Keratinocyte (primary cell): ENCODE data around the gene MRPS10. TPM values are rescaled to one million over a fixed set of nuclear protein-coding genes. Genes with fewer than 3 reads are reported as not detected.

Experiments used
- DNase-seq: peaks from one replicate; pipeline ENCODE4 v3.0.0-alpha.2; 2011; ENCODE audit warnings: low read depth, missing footprints, low spot score
- FAIRE-seq: peaks from 2 replicates; lab custom pipeline; 2011; peaks lifted over from hg19 to GRCh38; lab: Jason Lieb, UNC
- H2AFZ ChIP-seq: 2 replicates; pipeline ENCODE4 v1.6.0; 2012; ENCODE audit warnings: low read length, control low read depth, inconsistent platforms; ENCODE audit not compliant: control insufficient read depth
- H3K27ac ChIP-seq: 2 replicates; pipeline ENCODE4 v1.5.1; 2011; ENCODE audit warnings: low read length; ENCODE audit not compliant: control insufficient read depth, insufficient read depth
- H3K27me3 ChIP-seq: 3 replicates; pipeline ENCODE4 v1.6.0; 2011; ENCODE audit warnings: low read length; ENCODE audit not compliant: control insufficient read depth, insufficient read depth; ENCODE audit errors: extremely low read depth
- H3K36me3 ChIP-seq, 2 experiments: 2 replicates in 1 of 2; 3 replicates in 1 of 2; pipeline ENCODE4 v1.5.1; 2011; ENCODE audit warnings: low read length in 2 of 2, mild to moderate bottlenecking in 1 of 2; ENCODE audit not compliant: control insufficient read depth in 2 of 2, insufficient read depth in 2 of 2; ENCODE audit errors: extremely low read depth in 1 of 2
- H3K4me1 ChIP-seq: 3 replicates; pipeline ENCODE4 v1.5.1; 2011; ENCODE audit warnings: low read length; ENCODE audit not compliant: control insufficient read depth, insufficient read depth; ENCODE audit errors: extremely low read depth
- H3K4me2 ChIP-seq: 3 replicates; pipeline ENCODE4 v1.6.0; 2011; ENCODE audit warnings: low read depth, low read length; ENCODE audit not compliant: control insufficient read depth, insufficient read depth; ENCODE audit errors: extremely low read depth
- H3K4me3 ChIP-seq, 3 experiments: fragments of 200-600 bp in 1 of 3; sonication (generic) in 1 of 3; 2 replicates in 2 of 3; 3 replicates in 1 of 3; pipeline ENCODE4 v1.5.1; 2011 to 2016; ENCODE audit warnings: low read length in 3 of 3, mild to moderate bottlenecking in 3 of 3, control low read depth in 2 of 3, inconsistent platforms in 1 of 3, low read depth in 1 of 3, mixed read lengths in 1 of 3, mixed run types in 1 of 3, moderate library complexity in 1 of 3; ENCODE audit not compliant: control insufficient read depth in 2 of 3, insufficient read depth in 2 of 3; ENCODE audit errors: extremely low read depth in 1 of 3
- H3K79me2 ChIP-seq: 2 replicates; pipeline ENCODE4 v1.6.0; 2012; ENCODE audit warnings: low read length; ENCODE audit not compliant: control insufficient read depth, insufficient read depth
- H3K9ac ChIP-seq: 3 replicates; pipeline ENCODE4 v1.6.0; 2011; ENCODE audit warnings: low read length; ENCODE audit not compliant: control insufficient read depth, insufficient read depth; ENCODE audit errors: extremely low read depth
- H3K9me1 ChIP-seq: 3 replicates; pipeline ENCODE4 v1.6.0; 2011; ENCODE audit warnings: low read length; ENCODE audit not compliant: control insufficient read depth, insufficient read depth; ENCODE audit errors: extremely low read depth
- H3K9me3 ChIP-seq: 2 replicates; pipeline ENCODE4 v1.5.1; 2012; ENCODE audit warnings: low read depth, low read length; ENCODE audit not compliant: control insufficient read depth
- H4K20me1 ChIP-seq: 3 replicates; pipeline ENCODE4 v1.6.0; 2011; ENCODE audit warnings: low read length; ENCODE audit not compliant: control insufficient read depth, insufficient read depth; ENCODE audit errors: extremely low read depth
- EZH2 ChIP-seq: IDR thresholded peaks from one replicate; pipeline ENCODE4 v1.6.1; 2012; ENCODE audit warnings: inconsistent platforms, mild to moderate bottlenecking, low read length, moderate library complexity
- dilution Hi-C: fragments of 300-500 bp; cut with MboI; formaldehyde crosslinking; loops from one replicate; pipeline ENCODE4 v1.7.0; 2020; ENCODE audit warnings: low sequenced_read_pairs; ENCODE audit not compliant: extremely low pct_ligation_motif_present
- polyA plus RNA-seq, 5 experiments: library from polyadenylated mRNA; depleted of rRNA in 3 of 5; stranded (reverse) in 3 of 5; stranded (forward) in 1 of 5; unstranded in 1 of 5; fragments of >200 nt; gene quantifications; 1 replicate in 1 of 5; 2 replicates in 3 of 5; 3 replicates in 1 of 5; pipeline versions ENCODE4 v1.2.1 to v1.2.3, GENCODE V29; 2011 to 2012; ENCODE audit warnings: missing spikeins in 2 of 5, low read depth in 1 of 5, low replicate concordance in 1 of 5
- TF ChIP-seq, protein P1 (sequence below), 3 experiments: IDR thresholded peaks in 1 of 3; conservative IDR thresholded peaks in 1 of 3; optimal IDR thresholded peaks in 1 of 3; 2 replicates in 2 of 3; 3 replicates in 1 of 3; pipeline versions ENCODE3 to v1.5.1; 2011; ENCODE audit warnings: low read length in 3 of 3, mild to moderate bottlenecking in 3 of 3, moderate library complexity in 2 of 3, control low read depth in 1 of 3, inconsistent platforms in 1 of 3; ENCODE audit not compliant: insufficient read depth in 2 of 3; ENCODE audit errors: extremely low read depth in 1 of 3

MRPS10 gene
- polyA plus RNA-seq, 1 donor (not counting 4 experiments of a cell fraction or from before 2014, with no cell fraction given) = 80.1 TPM

DNA sequence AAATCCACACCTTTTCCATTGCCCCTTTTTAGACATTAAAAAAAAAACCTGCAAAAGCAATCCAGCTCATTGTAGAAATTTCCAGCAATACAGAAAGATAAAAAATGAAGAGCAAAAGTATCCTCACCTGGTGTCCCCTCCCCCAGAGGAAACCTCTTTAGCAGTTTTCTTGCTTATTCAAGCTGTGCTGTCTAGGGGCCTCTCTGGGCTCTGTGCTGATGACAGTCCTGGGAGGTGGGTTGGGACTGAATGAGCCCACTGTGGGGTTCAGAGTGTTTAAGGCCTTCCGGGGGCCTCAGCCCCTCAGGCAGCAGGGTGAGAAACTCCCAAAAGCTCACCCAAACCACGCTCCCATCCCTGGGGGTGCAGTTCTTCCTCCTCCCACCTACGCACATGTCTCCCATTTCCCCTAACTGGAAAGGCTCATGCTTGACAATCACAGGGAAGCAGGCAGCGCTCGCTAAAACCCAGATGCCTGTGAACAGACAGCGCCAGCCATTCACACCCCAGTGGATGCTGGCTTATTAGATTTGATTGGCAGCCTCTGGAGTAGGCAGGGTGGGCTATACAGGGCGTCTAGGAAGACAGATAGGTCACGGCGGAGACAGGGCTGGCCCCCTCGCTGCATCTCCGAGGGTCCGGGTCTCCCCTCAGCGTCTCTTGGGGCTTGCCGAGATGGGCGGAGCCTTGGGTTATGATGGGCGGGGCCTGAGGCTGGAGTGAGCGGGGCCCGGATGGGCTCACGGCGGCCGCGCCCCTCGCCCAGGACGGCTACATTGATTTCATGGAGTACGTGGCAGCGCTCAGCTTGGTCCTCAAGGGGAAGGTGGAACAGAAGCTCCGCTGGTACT, 39.9 kb downstream of the MRPS10 start:
- dilution Hi-C loops = no loop called here

DNA sequence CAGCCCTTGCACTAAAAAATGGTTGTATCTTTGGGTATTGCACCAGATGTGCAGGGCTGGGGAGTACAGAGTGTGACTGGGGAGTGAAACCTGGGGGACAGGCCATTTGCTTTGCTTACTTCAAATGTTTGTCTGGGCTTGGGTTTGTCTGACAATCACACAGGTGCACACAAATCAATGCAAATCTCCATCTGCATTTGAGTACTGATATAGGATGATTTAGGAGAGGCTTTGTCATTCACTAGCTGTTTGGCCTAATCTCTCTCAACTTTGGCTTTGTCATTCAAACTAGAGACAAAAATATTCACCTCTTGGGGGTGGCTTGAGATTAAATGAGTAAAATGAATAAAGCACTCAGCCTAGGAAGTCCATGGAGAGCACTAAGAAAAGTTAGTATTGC, 40.7 kb downstream of the MRPS10 start:
- Histone ChIP-seq H3K27me3 (peaks cover 4% of the 10 kb centered on the region), H3K9ac (no peak overlapping the region), H3K9me3 (no peaks in the 10 kb centered on the region), H3K4me2 (no peak overlapping the region), H3K27ac (no peak overlapping the region), H3K36me3 (no peaks in the 10 kb centered on the region), H3K9me1 (no peaks in the 10 kb centered on the region), H2AFZ (no peak overlapping the region), H3K4me3 (no peak overlapping the region), H4K20me1 (no peaks in the 10 kb centered on the region), H3K79me2 (no peaks in the 10 kb centered on the region), H3K4me1 (no peaks in the 10 kb centered on the region)
- dilution Hi-C loops = no loop called here
- DNase-seq (no peak), FAIRE-seq (no peak)
- no peak for TF ChIP-seq EZH2
- TF ChIP-seq, protein P1, sequence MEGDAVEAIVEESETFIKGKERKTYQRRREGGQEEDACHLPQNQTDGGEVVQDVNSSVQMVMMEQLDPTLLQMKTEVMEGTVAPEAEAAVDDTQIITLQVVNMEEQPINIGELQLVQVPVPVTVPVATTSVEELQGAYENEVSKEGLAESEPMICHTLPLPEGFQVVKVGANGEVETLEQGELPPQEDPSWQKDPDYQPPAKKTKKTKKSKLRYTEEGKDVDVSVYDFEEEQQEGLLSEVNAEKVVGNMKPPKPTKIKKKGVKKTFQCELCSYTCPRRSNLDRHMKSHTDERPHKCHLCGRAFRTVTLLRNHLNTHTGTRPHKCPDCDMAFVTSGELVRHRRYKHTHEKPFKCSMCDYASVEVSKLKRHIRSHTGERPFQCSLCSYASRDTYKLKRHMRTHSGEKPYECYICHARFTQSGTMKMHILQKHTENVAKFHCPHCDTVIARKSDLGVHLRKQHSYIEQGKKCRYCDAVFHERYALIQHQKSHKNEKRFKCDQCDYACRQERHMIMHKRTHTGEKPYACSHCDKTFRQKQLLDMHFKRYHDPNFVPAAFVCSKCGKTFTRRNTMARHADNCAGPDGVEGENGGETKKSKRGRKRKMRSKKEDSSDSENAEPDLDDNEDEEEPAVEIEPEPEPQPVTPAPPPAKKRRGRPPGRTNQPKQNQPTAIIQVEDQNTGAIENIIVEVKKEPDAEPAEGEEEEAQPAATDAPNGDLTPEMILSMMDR (optimal IDR thresholded peaks at IDR 0.05 in 1 of 3, IDR thresholded peaks at IDR 0.05 in 1 of 3, conservative IDR thresholded peaks at IDR 0.05 in 1 of 3; ENCODE audit: extremely low read depth in 1 of 3, insufficient read depth in 2 of 3, low read length in 3 of 3) = no peak

More for the DNA sequence above, 39.9 kb downstream of the MRPS10 start:
- Histone ChIP-seq H4K20me1 (no peaks in the 10 kb centered on the region), H3K9me1 (no peaks in the 10 kb centered on the region), H3K27me3 (peaks cover 4% of the 10 kb centered on the region), H3K4me2 (no peak overlapping the region), H3K36me3 (no peaks in the 10 kb centered on the region), H2AFZ (no peak overlapping the region), H3K4me3 (no peak overlapping the region), H3K4me1 (no peaks in the 10 kb centered on the region), H3K79me2 (no peaks in the 10 kb centered on the region), H3K9me3 (no peaks in the 10 kb centered on the region), H3K27ac (no peak overlapping the region), H3K9ac (no peak overlapping the region)
- TF ChIP-seq, protein P1 (optimal IDR thresholded peaks at IDR 0.05 in 1 of 3, IDR thresholded peaks at IDR 0.05 in 1 of 3, conservative IDR thresholded peaks at IDR 0.05 in 1 of 3; ENCODE audit: extremely low read depth in 1 of 3, insufficient read depth in 2 of 3, low read length in 3 of 3) = no peak
- TF ChIP-seq EZH2 = no peak
- FAIRE-seq = no peak
- DNase-seq = no peak
